Trophoblast cell (in vitro differentiated cells and primary cell): ENCODE data around the gene CDK12.

ENCODE experiments used
- DNase-seq, 2 donors: peaks; one replicate each; pipeline ENCODE4 v3.0.0-alpha.2; 2016
- H2AFZ ChIP-seq: 2 replicates; pipeline ENCODE4 v1.6.1; 2013; ENCODE audit warnings: low read length, moderate library complexity, mild to moderate bottlenecking; ENCODE audit not compliant: insufficient read depth, poor library complexity
- H2AK5ac ChIP-seq: 2 replicates; pipeline ENCODE4 v1.6.1; 2013; ENCODE audit warnings: mild to moderate bottlenecking, low read length
- H2BK120ac ChIP-seq: 2 replicates; pipeline ENCODE4 v1.6.1; 2013; ENCODE audit warnings: low read length, mild to moderate bottlenecking, moderate library complexity; ENCODE audit not compliant: insufficient read depth, poor library complexity
- H2BK12ac ChIP-seq: 2 replicates; pipeline ENCODE4 v1.6.1; 2013; ENCODE audit warnings: mild to moderate bottlenecking, low read length, moderate library complexity
- H2BK5ac ChIP-seq: 2 replicates; pipeline ENCODE4 v1.6.1; 2013; ENCODE audit warnings: low read length, low read depth, moderate library complexity, mild to moderate bottlenecking; ENCODE audit not compliant: poor library complexity
- H3K14ac ChIP-seq: 2 replicates; pipeline ENCODE4 v1.6.1; 2013; ENCODE audit warnings: mild to moderate bottlenecking, low read length
- H3K18ac ChIP-seq: 2 replicates; pipeline ENCODE4 v1.6.1; 2013; ENCODE audit warnings: mild to moderate bottlenecking, low read length
- H3K23ac ChIP-seq: 2 replicates; pipeline ENCODE4 v1.6.1; 2013; ENCODE audit warnings: low read length
- H3K27ac ChIP-seq: 2 replicates; pipeline ENCODE4 v1.5.1; 2013; ENCODE audit warnings: low read depth, mild to moderate bottlenecking, inconsistent platforms, low read length, moderate library complexity
- H3K27me3 ChIP-seq: 2 replicates; pipeline ENCODE4 v1.6.1; 2013; ENCODE audit warnings: inconsistent platforms, mild to moderate bottlenecking, low read length, moderate library complexity; ENCODE audit not compliant: insufficient read depth
- H3K36me3 ChIP-seq, 2 experiments: 1 replicate in 1 of 2; 2 replicates in 1 of 2; pipeline ENCODE4 v1.6.1; 2013; ENCODE audit warnings: low read length in 2 of 2, mild to moderate bottlenecking in 2 of 2, moderate library complexity in 1 of 2; ENCODE audit not compliant: insufficient read depth in 2 of 2, control insufficient read depth in 1 of 2
- H3K4ac ChIP-seq: 2 replicates; pipeline ENCODE4 v1.6.1; 2013; ENCODE audit warnings: low read depth, mild to moderate bottlenecking, low read length, moderate library complexity
- H3K4me1 ChIP-seq, 2 experiments: 1 replicate in 1 of 2; 2 replicates in 1 of 2; pipeline ENCODE4 v1.6.1; 2013; ENCODE audit warnings: low read length in 2 of 2, mild to moderate bottlenecking in 2 of 2, moderate library complexity in 1 of 2; ENCODE audit not compliant: insufficient read depth in 2 of 2, control insufficient read depth in 1 of 2
- H3K4me2 ChIP-seq: 2 replicates; pipeline ENCODE4 v1.6.1; 2013; ENCODE audit warnings: inconsistent platforms, mild to moderate bottlenecking, low read length, moderate library complexity
- H3K4me3 ChIP-seq: 2 replicates; pipeline ENCODE4 v1.5.1; 2013; ENCODE audit warnings: mild to moderate bottlenecking, low read depth, low read length, inconsistent platforms
- H3K79me1 ChIP-seq: one replicate; pipeline ENCODE4 v1.6.1; 2013; ENCODE audit warnings: low read length
- H3K79me2 ChIP-seq: 2 replicates; pipeline ENCODE4 v1.6.1; 2013; ENCODE audit warnings: low read length, mild to moderate bottlenecking; ENCODE audit not compliant: control insufficient read depth, insufficient read depth, poor library complexity
- H3K9ac ChIP-seq: 2 replicates; pipeline ENCODE4 v1.6.1; 2013; ENCODE audit warnings: mild to moderate bottlenecking, low read length
- H3K9me3 ChIP-seq: 2 replicates; pipeline ENCODE4 v1.6.1; 2013; ENCODE audit warnings: low read depth, mild to moderate bottlenecking, control low read depth, inconsistent platforms, low read length; ENCODE audit not compliant: insufficient read depth
- H4K12ac ChIP-seq: 2 replicates; pipeline ENCODE4 v1.6.1; 2013; ENCODE audit warnings: low read depth, mild to moderate bottlenecking, low read length, moderate library complexity
- H4K8ac ChIP-seq: 2 replicates; pipeline ENCODE4 v1.6.1; 2013; ENCODE audit warnings: low read depth, mild to moderate bottlenecking, low read length, moderate library complexity
- H4K91ac ChIP-seq: one replicate; pipeline ENCODE4 v1.6.1; 2013; ENCODE audit warnings: low read depth, mild to moderate bottlenecking, low read length, moderate library complexity
- WGBS: extraction: QIAGEN DNeasy Blood & Tissue Kit; methylation state at CpG from one replicate; pipeline ENCODE4 v1.1.7; 2013; ENCODE audit warnings: missing lambda C conversion rate; ENCODE audit not compliant: insufficient read length, insufficient coverage; ENCODE audit errors: extremely low coverage; 5-methylcytosine and 5-hydroxymethylcytosine counted together

CDK12 gene

GRCh38 chr17:39564211-39564848, 103.0 kb downstream of the CDK12 start:
- Histone ChIP-seq H4K8ac (no peak overlapping the region), H3K4me3 (no peak overlapping the region), H3K79me2 (no peaks in the 10 kb centered on the region), H4K91ac (no peak overlapping the region), H2AFZ (no peak overlapping the region), H2BK120ac (no peak overlapping the region), H3K79me1 (no peaks in the 10 kb centered on the region), H3K4me2 (no peak overlapping the region), H3K4ac (no peak overlapping the region), H3K27ac (no peak overlapping the region), H3K36me3 (peaks cover 6 to 9% of the 10 kb centered on the region in 2 experiments), H2BK5ac (no peak overlapping the region), H3K9ac (no peak overlapping the region), H3K4me1 (no peaks in the 10 kb centered on the region), H3K18ac (no peak overlapping the region), H3K27me3 (no peaks in the 10 kb centered on the region), H3K9me3 (no peaks in the 10 kb centered on the region), H2AK5ac (no peak overlapping the region), H3K14ac (no peak overlapping the region), H2BK12ac (no peak overlapping the region), H3K23ac (no peak overlapping the region), H4K12ac (no peak overlapping the region)
- WGBS: no CpG with 5 or more reads among the region's 4 CpGs
- peak; percentile 31 to 60 for DNase-seq

GRCh38 chr17:39566094-39566850, 105.0 kb downstream of the CDK12 start:
- WGBS: no CpG with 5 or more reads among the region's 11 CpGs
- Histone ChIP-seq H3K14ac (no peak overlapping the region), H2BK120ac (no peak overlapping the region)

GRCh38 chr17:39568702-39569101, 107.4 kb downstream of the CDK12 start:
- WGBS: no CpG with 5 or more reads among the region's 9 CpGs
- H4K8ac ChIP-seq: no peak overlapping the region

More at GRCh38 chr17:39566094-39566850, 105.0 kb downstream of the CDK12 start:
- peaks cover 6 to 10% of the 10 kb centered on the region in 2 experiments for H3K36me3 ChIP-seq
- no peak overlapping the region for H4K8ac ChIP-seq
- H2BK5ac ChIP-seq: no peak overlapping the region
- no peak overlapping the region for H2AK5ac ChIP-seq
- H2BK12ac ChIP-seq: no peak overlapping the region
- H3K4me2 ChIP-seq: no peak overlapping the region
- no peak overlapping the region for H3K27ac ChIP-seq
- no peaks in the 10 kb centered on the region for H3K79me2 ChIP-seq
- H3K79me1 ChIP-seq: no peaks in the 10 kb centered on the region
- no peak overlapping the region for H3K18ac ChIP-seq
- DNase-seq: no peak
- no peaks in the 10 kb centered on the region for H3K4me1 ChIP-seq
- no peak overlapping the region for H3K4me3 ChIP-seq
- no peak overlapping the region for H2AFZ ChIP-seq
- no peak overlapping the region for H3K4ac ChIP-seq
- H3K9ac ChIP-seq: no peak overlapping the region
- H3K23ac ChIP-seq: no peak overlapping the region
- H3K9me3 ChIP-seq: no peaks in the 10 kb centered on the region
- no peak overlapping the region for H4K91ac ChIP-seq
- H3K27me3 ChIP-seq: no peaks in the 10 kb centered on the region
- H4K12ac ChIP-seq: no peak overlapping the region

GRCh38 chr17:39569126-39569525, 107.8 kb downstream of the CDK12 start:
- no peak overlapping the region for H3K18ac ChIP-seq
- H3K23ac ChIP-seq: no peak overlapping the region
- WGBS: no CpG with 5 or more reads among the region's 1 CpG
- H4K8ac ChIP-seq: no peak overlapping the region
- H4K12ac ChIP-seq: no peak overlapping the region
- H3K27ac ChIP-seq: no peak overlapping the region
- no peak overlapping the region for H3K4ac ChIP-seq
- H3K36me3 ChIP-seq: peaks cover 6 to 9% of the 10 kb centered on the region in 2 experiments
- no peak overlapping the region for H3K14ac ChIP-seq
- H2AFZ ChIP-seq: no peak overlapping the region
- no peak overlapping the region for H3K9ac ChIP-seq
- DNase-seq: no peak
- H3K27me3 ChIP-seq: no peaks in the 10 kb centered on the region
- no peaks in the 10 kb centered on the region for H3K9me3 ChIP-seq
- H3K4me2 ChIP-seq: no peak overlapping the region
- H3K79me2 ChIP-seq: peaks cover 1% of the 10 kb centered on the region
- no peak overlapping the region for H3K4me3 ChIP-seq
- no peak overlapping the region for H2BK5ac ChIP-seq
- no peak overlapping the region for H2BK12ac ChIP-seq
- H3K4me1 ChIP-seq: peaks cover 3% of the 10 kb centered on the region in 2 experiments
- H2AK5ac ChIP-seq: no peak overlapping the region
- H2BK120ac ChIP-seq: no peak overlapping the region
- H4K91ac ChIP-seq: no peak overlapping the region
- H3K79me1 ChIP-seq: peaks cover 2% of the 10 kb centered on the region

More at GRCh38 chr17:39568702-39569101, 107.4 kb downstream of the CDK12 start:
- peaks cover 2% of the 10 kb centered on the region for H3K79me1 ChIP-seq
- peaks cover 6 to 9% of the 10 kb centered on the region in 2 experiments for H3K36me3 ChIP-seq
- H4K91ac ChIP-seq: no peak overlapping the region
- H2AFZ ChIP-seq: no peak overlapping the region
- no peak overlapping the region for H3K9ac ChIP-seq
- no peak overlapping the region for H3K4me3 ChIP-seq
- H3K14ac ChIP-seq: no peak overlapping the region
- no peaks in the 10 kb centered on the region for H3K9me3 ChIP-seq
- H2BK12ac ChIP-seq: no peak overlapping the region
- no peak overlapping the region for H2BK5ac ChIP-seq
- H2BK120ac ChIP-seq: no peak overlapping the region
- H3K23ac ChIP-seq: no peak overlapping the region
- no peak for DNase-seq
- H3K4me2 ChIP-seq: no peak overlapping the region
- H3K4me1 ChIP-seq: no peaks in the 10 kb centered on the region
- H3K27me3 ChIP-seq: no peaks in the 10 kb centered on the region
- no peak overlapping the region for H3K18ac ChIP-seq
- H3K27ac ChIP-seq: no peak overlapping the region
- peaks cover 1% of the 10 kb centered on the region for H3K79me2 ChIP-seq
- no peak overlapping the region for H2AK5ac ChIP-seq
- no peak overlapping the region for H3K4ac ChIP-seq
- H4K12ac ChIP-seq: no peak overlapping the region
